HepG2 (cell line): Measurements from ENCODE around the gene IRF7. TPM values are rescaled to one million over a fixed set of nuclear protein-coding genes. Genes with fewer than 3 reads are reported as not detected.
A peak's percentile ranks its signal among the peaks of the same experiment; 100 is the strongest.

Experiments
- ARHGAP35 ChIP-seq: sonication (generic); formaldehyde crosslinking; IDR thresholded peaks from 2 replicates; pipeline ENCODE4 v1.9.0; 2022; ENCODE audit warnings: mild to moderate bottlenecking, inconsistent platforms, moderate library complexity, missing genetic modification reagents, borderline replicate concordance
- DBP ChIP-seq: sonication (generic); formaldehyde crosslinking; IDR thresholded peaks from 2 replicates; pipeline ENCODE4 v1.4.0; 2020; ENCODE audit warnings: missing genetic modification reagents; ENCODE audit errors: not compliant biosample characterization
- DDIT3 ChIP-seq: sonication (generic); formaldehyde crosslinking; IDR thresholded peaks from 2 replicates; pipeline ENCODE4 v1.4.0; 2020; ENCODE audit warnings: mild to moderate bottlenecking, missing genetic modification reagents
- GATA4 ChIP-seq: sonication (generic); IDR thresholded peaks from 2 replicates; pipeline ENCODE4 v1.6.1; 2016; ENCODE audit warnings: antibody characterized with exemption, low read depth, borderline replicate concordance
- GLI4 ChIP-seq: sonication (generic); formaldehyde crosslinking; IDR thresholded peaks from 2 replicates; pipeline ENCODE4 v1.5.1; 2020; ENCODE audit warnings: missing genetic modification reagents, mild to moderate bottlenecking, moderate library complexity, borderline replicate concordance
- HNF1B ChIP-seq: sonication (generic); formaldehyde crosslinking; IDR thresholded peaks from 2 replicates; pipeline ENCODE4 v1.5.1; 2020; ENCODE audit warnings: mild to moderate bottlenecking, moderate library complexity, missing genetic modification reagents
- HOXA3 ChIP-seq: sonication (generic); formaldehyde crosslinking; IDR thresholded peaks from 2 replicates; pipeline ENCODE4 v1.5.0; 2020; ENCODE audit warnings: missing genetic modification reagents
- NCOA2 ChIP-seq: sonication (generic); formaldehyde crosslinking; IDR thresholded peaks from 2 replicates; pipeline ENCODE4 v1.8.0; 2022; ENCODE audit warnings: inconsistent platforms
- NR2F6 ChIP-seq, 2 experiments: IDR thresholded peaks; 2 replicates each; pipeline ENCODE4 v1.6.1; 2016; ENCODE audit warnings: antibody characterized with exemption in 1 of 2, mild to moderate bottlenecking in 1 of 2
- NR3C1 ChIP-seq: sonication (generic); formaldehyde crosslinking; IDR thresholded peaks from 2 replicates; pipeline ENCODE4 v1.4.0; 2020; ENCODE audit warnings: missing genetic modification reagents
- PITX1 ChIP-seq: sonication (generic); formaldehyde crosslinking; IDR thresholded peaks from 2 replicates; pipeline ENCODE4 v1.5.1; 2020; ENCODE audit warnings: mild to moderate bottlenecking, missing genetic modification reagents
- POLR2A ChIP-seq, 2 experiments: IDR thresholded peaks; 2 replicates each; pipeline ENCODE4 v1.6.1; 2011; ENCODE audit warnings: low read depth in 2 of 2, low read length in 2 of 2, mild to moderate bottlenecking in 1 of 2, moderate library complexity in 1 of 2; ENCODE audit not compliant: insufficient read depth in 1 of 2
- POLR2AphosphoS5 ChIP-seq: IDR thresholded peaks from 2 replicates; pipeline ENCODE4 v1.6.1; 2012; ENCODE audit warnings: low read depth, low read length
- SMYD3 ChIP-seq: sonication (generic); formaldehyde crosslinking; IDR thresholded peaks from 2 replicates; pipeline ENCODE4 v1.8.1; 2023; ENCODE audit warnings: mild to moderate bottlenecking, missing genetic modification reagents
- STAG1 ChIP-seq: sonication (generic); formaldehyde crosslinking; IDR thresholded peaks from 2 replicates; pipeline ENCODE4 v1.4.0; 2020; ENCODE audit warnings: missing genetic modification reagents
- STAT6 ChIP-seq: sonication (generic); formaldehyde crosslinking; IDR thresholded peaks from 2 replicates; pipeline ENCODE4 v1.4.0; 2020; ENCODE audit warnings: missing genetic modification reagents, mild to moderate bottlenecking, borderline replicate concordance
- THAP8 ChIP-seq: sonication (generic); formaldehyde crosslinking; IDR thresholded peaks from 2 replicates; pipeline ENCODE4 v1.5.1; 2020; ENCODE audit warnings: missing genetic modification reagents, mild to moderate bottlenecking, borderline replicate concordance
- YY1 ChIP-seq: IDR thresholded peaks from 2 replicates; pipeline ENCODE4 v1.6.1; 2011; ENCODE audit warnings: low read length, low read depth, moderate library complexity, mild to moderate bottlenecking; ENCODE audit not compliant: insufficient read depth, insufficient replicate concordance
- ZFP36L2 ChIP-seq: sonication (generic); formaldehyde crosslinking; IDR thresholded peaks from 2 replicates; pipeline ENCODE4 v1.4.0; 2020; ENCODE audit warnings: missing genetic modification reagents
- ZMYM2 ChIP-seq: sonication (generic); formaldehyde crosslinking; IDR thresholded peaks from 2 replicates; pipeline ENCODE4 v1.8.0; 2022; ENCODE audit warnings: mild to moderate bottlenecking, missing genetic modification reagents
- ZNF17 ChIP-seq: sonication (generic); formaldehyde crosslinking; IDR thresholded peaks from 2 replicates; pipeline ENCODE4 v1.5.0; 2020; ENCODE audit warnings: mild to moderate bottlenecking, missing genetic modification reagents
- ZNF264 ChIP-seq: sonication (generic); formaldehyde crosslinking; IDR thresholded peaks from 2 replicates; pipeline ENCODE4 v1.4.0; 2020; ENCODE audit warnings: missing genetic modification reagents
- ZNF331 ChIP-seq: sonication (generic); formaldehyde crosslinking; IDR thresholded peaks from 2 replicates; pipeline ENCODE4 v1.4.0; 2020; ENCODE audit warnings: missing genetic modification reagents
- ZNF788 ChIP-seq: sonication (generic); formaldehyde crosslinking; IDR thresholded peaks from 2 replicates; pipeline ENCODE4 v1.5.0; 2020; ENCODE audit warnings: mild to moderate bottlenecking, missing genetic modification reagents, borderline replicate concordance
- polyA plus RNA-seq, 8 experiments: library from polyadenylated mRNA; depleted of rRNA in 3 of 8; stranded (reverse) in 7 of 8; unstranded in 1 of 8; fragments of >200 nt; fragmentation: Illumina TruSeq in 4 of 8; extraction: Trizol in 4 of 8; gene quantifications; 2 replicates each; pipeline versions ENCODE4 v1.2.1 to v1.2.3, GENCODE V29; 2011 to 2016; ENCODE audit warnings: low read depth in 4 of 8, missing spikeins in 1 of 8, mixed read lengths in 1 of 8; ENCODE audit not compliant: insufficient read depth in 1 of 8
- total RNA-seq, 5 experiments: library from RNA; depleted of rRNA; stranded (reverse); fragments of >200 nt; fragmentation: Illumina TruSeq; extraction: Trizol; gene quantifications; 2 replicates each; pipeline ENCODE4 v1.2.3, GENCODE V29; 2016; ENCODE audit warnings: low read depth in 1 of 5

The IRF7 gene
- total and polyA plus RNA-seq, 2 of the 13 experiments (the other 11 are each of a cell fraction or from before 2014, with no cell fraction given) = not detected

GRCh38 chr11:569158-569885 lies 46.4 kb downstream of the IRF7 start (continued):
- TF ChIP-seq SMYD3 (CRISPR knock-in tag) = no peak
- TF ChIP-seq NR2F6 (IDR thresholded peaks at IDR 0.05) = peak; percentile 70
- TF ChIP-seq NR2F6 (CRISPR knock-in tag; IDR thresholded peaks at IDR 0.05) = peak; percentile 87
- TF ChIP-seq GATA4 = no peak
- TF ChIP-seq YY1 = no peak
- TF ChIP-seq ZNF17 (CRISPR knock-in tag) = no peak
- TF ChIP-seq ZFP36L2 (CRISPR knock-in tag) = no peak
- TF ChIP-seq STAG1 (CRISPR knock-in tag) = no peak
- TF ChIP-seq HOXA3 = no peak; the same call in 1 of the 2 replicates
- TF ChIP-seq NCOA2 = no peak
- no peak for TF ChIP-seq DBP (CRISPR knock-in tag)
- TF ChIP-seq THAP8 (CRISPR knock-in tag) = no peak
- no peak for TF ChIP-seq STAT6 (CRISPR knock-in tag)
- TF ChIP-seq ZNF264 (CRISPR knock-in tag) = no peak
- no peak for TF ChIP-seq POLR2A (IDR thresholded peaks at IDR 0.05; ENCODE audit: insufficient read depth in 1 of 2, low read depth in 2 of 2, low read length in 2 of 2)
- peak; percentile 79; the same call in 1 of the 2 replicates for TF ChIP-seq HNF1B (CRISPR knock-in tag)
- no peak for TF ChIP-seq ZNF331
- no peak for TF ChIP-seq ARHGAP35 (CRISPR knock-in tag)
- no peak for TF ChIP-seq ZNF788
- TF ChIP-seq GLI4 (CRISPR knock-in tag) = no peak
- TF ChIP-seq DDIT3 (CRISPR knock-in tag) = no peak
- TF ChIP-seq POLR2AphosphoS5 = peak; percentile 16; the same call in 1 of the 2 replicates
- 0 out of 2 replicates have a peak, but pooled peaks have one; percentile 58 for TF ChIP-seq ZMYM2 (CRISPR knock-in tag)
- no peak for TF ChIP-seq NR3C1 (CRISPR knock-in tag)
- peak; percentile 31; the same call in 1 of the 2 replicates for TF ChIP-seq PITX1 (CRISPR knock-in tag)
